GM12878 (cell line): ENCODE measurements around the gene PLXNB3. TPM values are rescaled to one million over a fixed set of nuclear protein-coding genes. Genes with fewer than 3 reads are reported as not detected.

Source experiments
- ATAC-seq: fragments of 200-7000 bp; cut with Tn5 transposase; 3 replicates; pipeline ENCODE4 v1.9.1; 2020; ENCODE audit warnings: mild to moderate bottlenecking, moderate library complexity
- BruUV-seq: library from RNA; stranded (reverse); fragments of 400-500 nt; replicated peaks from 2 replicates; lab custom pipeline; 2021; lab: Mats Ljungman, UMichigan
- CTCF ChIA-PET: fragments of 300-600 bp; sonication (Branson Sonifier 250); formaldehyde crosslinking; extraction: SDS; loops from one replicate; lab custom pipeline; 2021; ENCODE audit warnings: inconsistent platforms; lab: Yijun Ruan, JAX
- POLR2A ChIA-PET: fragments of 350-600 bp; formaldehyde crosslinking; extraction: SDS; loops from one replicate; lab custom pipeline; 2021; ENCODE audit warnings: inconsistent platforms; lab: Charles Lee
- RAD21 ChIA-PET: fragments of 300-600 bp; sonication (Branson Sonifier 250); formaldehyde crosslinking; loops from one replicate; lab custom pipeline; 2023; ENCODE audit warnings: antibody characterized with exemption; ENCODE audit not compliant: unreplicated experiment; lab: Charles Lee
- SMC1A ChIA-PET: fragments of 300-600 bp; sonication (Branson Sonifier 250); formaldehyde crosslinking; loops from one replicate; lab custom pipeline; 2023; ENCODE audit not compliant: unreplicated experiment, uncharacterized antibody; lab: Charles Lee
- DNase-seq: peaks from one replicate; pipeline ENCODE4 v3.0.0-alpha.2; 2011; ENCODE audit warnings: low read depth, low spot score
- FAIRE-seq: peaks from 3 replicates; lab custom pipeline; 2011; peaks lifted over from hg19 to GRCh38; lab: Jason Lieb, UNC
- H2AFZ ChIP-seq: 2 replicates; pipeline ENCODE4 v1.6.0; 2011; ENCODE audit warnings: low read depth, low read length, control low read depth; ENCODE audit not compliant: control insufficient read depth
- H3K27ac ChIP-seq: 2 replicates; pipeline ENCODE4 v1.5.1; 2011; ENCODE audit warnings: control low read depth; ENCODE audit not compliant: control insufficient read depth, insufficient read depth
- H3K27me3 ChIP-seq, 2 experiments: replicated peaks in 1 of 2; 2 replicates each; pipeline versions ENCODE4 v1.6.0 to v1.6.1; 2011; ENCODE audit warnings: low read length in 1 of 2; ENCODE audit not compliant: control insufficient read depth in 2 of 2, insufficient read depth in 2 of 2
- H3K36me3 ChIP-seq, 2 experiments: 2 replicates each; pipeline ENCODE4 v1.5.1; 2011; ENCODE audit warnings: low read length in 1 of 2; ENCODE audit not compliant: control insufficient read depth in 2 of 2, insufficient read depth in 2 of 2
- H3K4me1 ChIP-seq: 2 replicates; pipeline ENCODE4 v1.6.1; 2011; ENCODE audit warnings: mild to moderate bottlenecking, low read length, moderate library complexity, mixed read lengths; ENCODE audit not compliant: control insufficient read depth, insufficient read depth
- H3K4me2 ChIP-seq: 2 replicates; pipeline ENCODE4 v1.6.0; 2011; ENCODE audit warnings: control low read depth; ENCODE audit not compliant: control insufficient read depth, insufficient read depth
- H3K4me3 ChIP-seq: fragments of 200-600 bp; sonication (generic); 2 replicates; pipeline ENCODE4 v1.5.1; 2016
- H3K79me2 ChIP-seq: 2 replicates; pipeline ENCODE4 v1.6.0; 2011; ENCODE audit warnings: low read length; ENCODE audit not compliant: control insufficient read depth, insufficient read depth
- H3K9ac ChIP-seq: 2 replicates; pipeline ENCODE4 v1.8.0; 2011; ENCODE audit warnings: low read length, control low read depth, mixed read lengths; ENCODE audit not compliant: control insufficient read depth, insufficient read depth
- H3K9me3 ChIP-seq: replicated peaks from 3 replicates; pipeline ENCODE4 v1.5.1; 2011; ENCODE audit warnings: mild to moderate bottlenecking, low read length; ENCODE audit not compliant: control insufficient read depth, insufficient read depth
- H4K20me1 ChIP-seq: 2 replicates; pipeline ENCODE4 v1.6.0; 2011; ENCODE audit not compliant: control insufficient read depth, insufficient read depth
- CEBPB ChIP-seq, 2 experiments: fragments of 150-350 bp in 1 of 2; IDR thresholded peaks; 2 replicates each; pipeline ENCODE4 v1.6.1; 2012 to 2014; ENCODE audit warnings: low read depth in 2 of 2, low read length in 2 of 2, borderline replicate concordance in 1 of 2, inconsistent platforms in 1 of 2
- CHD2 ChIP-seq: IDR thresholded peaks from 2 replicates; pipeline ENCODE4 v1.6.1; 2011; ENCODE audit warnings: low read depth, low read length, improper control_type of control experiment, borderline replicate concordance
- PKNOX1 ChIP-seq: fragments of 450-650 bp; IDR thresholded peaks from 2 replicates; pipeline ENCODE4 v1.6.1; 2016; ENCODE audit warnings: mild to moderate bottlenecking
- POLR2AphosphoS2 ChIP-seq: IDR thresholded peaks from 2 replicates; pipeline ENCODE4 v1.6.1; 2011; ENCODE audit warnings: low read depth, mild to moderate bottlenecking, low read length, improper control_type of control experiment, moderate library complexity
- SUZ12 ChIP-seq: fragments of 200-600 bp; sonication (generic); IDR thresholded peaks from one replicate; pipeline ENCODE4 v1.6.1; 2018; ENCODE audit warnings: antibody characterized with exemption, mild to moderate bottlenecking; ENCODE audit not compliant: unreplicated experiment
- ZBTB33 ChIP-seq: fragments of 450-650 bp; IDR thresholded peaks from 2 replicates; pipeline ENCODE4 v1.6.1; 2017; ENCODE audit warnings: mild to moderate bottlenecking
- ZSCAN29 ChIP-seq: fragments of 450-650 bp; IDR thresholded peaks from 2 replicates; pipeline ENCODE4 v1.6.1; 2017; ENCODE audit warnings: mild to moderate bottlenecking, moderate library complexity
- WGBS: methylation state at CpG from one replicate; pipeline ENCODE4 v1.1.6; 2016; ENCODE audit warnings: low lambda C conversion rate; ENCODE audit not compliant: insufficient replicate concordance, insufficient coverage; ENCODE audit errors: missing lambda C conversion rate; 5-methylcytosine and 5-hydroxymethylcytosine counted together
- in situ Hi-C: fragments of 300-500 bp; cut with MboI; formaldehyde crosslinking; loops from 9 replicates; pipeline ENCODE4 v1.14.3; 2018; ENCODE audit warnings: mixed read lengths
- intact Hi-C: fragments of 100-400 bp; cut with micrococcal nuclease; formaldehyde crosslinking; loops from one replicate; pipeline ENCODE4 v1.14.2; 2022; ENCODE audit not compliant: unreplicated experiment
- polyA plus RNA-seq, 11 experiments: library from polyadenylated mRNA; depleted of rRNA in 4 of 11; unstranded in 6 of 11; stranded (reverse) in 5 of 11; fragments of >200 nt; fragmentation: Nextera tagmentation in 4 of 11; fragmentation: Illumina TruSeq in 1 of 11; extraction: Ambion mirVana in 4 of 11; extraction: Trizol in 1 of 11; gene quantifications; 1 replicate in 1 of 11; 2 replicates in 10 of 11; pipeline versions ENCODE4 v1.2.1 to v1.2.3, GENCODE V29; 2011 to 2016; ENCODE audit warnings: inconsistent platforms in 2 of 11, missing spikeins in 2 of 11, low read depth in 1 of 11
- total RNA-seq, 4 experiments: library from RNA; depleted of rRNA in 3 of 4; stranded (reverse); fragments of >200 nt in 3 of 4; fragmentation: Illumina TruSeq in 1 of 4; extraction: Trizol in 1 of 4; gene quantifications; 2 replicates each; pipeline versions ENCODE4 v1.2.1 to v1.2.3, GENCODE V29; 2013 to 2021
- TF ChIP-seq, protein P1 (sequence below): fragments of 150-350 bp; IDR thresholded peaks from 2 replicates; pipeline ENCODE4 v1.6.1; 2014; ENCODE audit warnings: mild to moderate bottlenecking, low read depth, low read length

PLXNB3 gene
- total and polyA plus RNA-seq, 10 of the 15 experiments (the other 5 are each of a cell fraction or from before 2014, with no cell fraction given), result 0.06 to 0.68 (median 0.19) TPM; not detected in 4

DNA sequence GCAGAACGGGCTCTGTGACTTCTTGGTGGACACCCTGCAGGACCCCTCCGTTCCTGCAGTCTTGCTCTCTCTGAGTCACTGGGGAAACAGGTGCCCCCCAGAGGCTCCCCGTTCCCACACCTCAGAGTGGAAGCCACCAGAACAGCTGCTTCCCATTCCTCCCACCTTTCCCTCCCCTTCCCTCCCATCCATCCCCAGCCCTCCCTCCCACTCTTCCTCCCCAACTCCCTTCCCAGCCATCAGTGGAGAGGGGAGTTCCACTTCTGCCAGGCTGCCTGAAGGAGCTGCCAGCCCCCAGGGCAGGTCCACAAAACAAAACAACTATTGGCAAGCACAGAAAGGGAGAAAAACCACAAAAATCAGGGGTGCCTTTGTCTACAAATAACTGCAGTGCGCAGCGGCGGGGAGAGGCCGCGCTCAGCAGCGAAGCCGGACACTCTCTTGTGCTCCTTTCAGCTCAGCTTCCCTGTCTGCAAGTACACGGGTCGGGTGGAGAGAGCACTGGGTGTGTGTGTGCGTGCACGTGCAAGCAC lies 38.5 kb downstream of the PLXNB3 start:
- no peak for ATAC-seq
- FAIRE-seq, result no peak
- BruUV-seq, result no TSS peak
- ChIA-PET CTCF (no interaction called here), POLR2A (no interaction called here), RAD21 (no interaction called here), SMC1A (no interaction called here)
- no peak overlapping the region for H3K27ac ChIP-seq
- H3K4me2 ChIP-seq, result no peak overlapping the region
- WGBS, result 37% methylated on average over 14 of the region's 14 CpGs
- H3K27me3 ChIP-seq, result no peaks in the 10 kb centered on the region; a peak in 1 of 4 replicates
- intact Hi-C loops, result no loop called here
- TF ChIP-seq CEBPB (IDR thresholded peaks at IDR 0.05; ENCODE audit: borderline replicate concordance in 1 of 2, low read depth in 2 of 2, low read length in 2 of 2) (no peak), SUZ12 (no peak), ZBTB33 (no peak), POLR2AphosphoS2 (no peak), CHD2 (no peak), ZSCAN29 (no peak), PKNOX1 (no peak)
- TF ChIP-seq, protein P1, sequence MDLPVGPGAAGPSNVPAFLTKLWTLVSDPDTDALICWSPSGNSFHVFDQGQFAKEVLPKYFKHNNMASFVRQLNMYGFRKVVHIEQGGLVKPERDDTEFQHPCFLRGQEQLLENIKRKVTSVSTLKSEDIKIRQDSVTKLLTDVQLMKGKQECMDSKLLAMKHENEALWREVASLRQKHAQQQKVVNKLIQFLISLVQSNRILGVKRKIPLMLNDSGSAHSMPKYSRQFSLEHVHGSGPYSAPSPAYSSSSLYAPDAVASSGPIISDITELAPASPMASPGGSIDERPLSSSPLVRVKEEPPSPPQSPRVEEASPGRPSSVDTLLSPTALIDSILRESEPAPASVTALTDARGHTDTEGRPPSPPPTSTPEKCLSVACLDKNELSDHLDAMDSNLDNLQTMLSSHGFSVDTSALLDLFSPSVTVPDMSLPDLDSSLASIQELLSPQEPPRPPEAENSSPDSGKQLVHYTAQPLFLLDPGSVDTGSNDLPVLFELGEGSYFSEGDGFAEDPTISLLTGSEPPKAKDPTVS, result no peak
- no peaks in the 10 kb centered on the region for H3K79me2 ChIP-seq
- H3K36me3 ChIP-seq, result peaks cover 0 to 1% of the 10 kb centered on the region in 2 experiments; a peak in 1 of 4 replicates
- DNase-seq, result no peak
- H3K4me1 ChIP-seq, result no peaks in the 10 kb centered on the region
- no peak overlapping the region for H2AFZ ChIP-seq
- no peaks in the 10 kb centered on the region for H4K20me1 ChIP-seq
- no peak overlapping the region for H3K9ac ChIP-seq
- no peaks in the 10 kb centered on the region; the same call in 2 of the 3 replicates for H3K9me3 ChIP-seq
- in situ Hi-C loops, result loop anchor here (25.0 kb wide), 1 partner anchor 615 kb away; the partner anchor contains the start of gene MAGEA1
- no peak overlapping the region for H3K4me3 ChIP-seq
